Breast epithelium (tissue), 4 donors: Measurements from ENCODE around the gene TMEM45B. TPM values are rescaled to one million over a fixed set of nuclear protein-coding genes. Genes with fewer than 3 reads are reported as not detected.
"Not testable (repeated sequence)": the region's sequence is repeated elsewhere in the genome, so short reads cannot be mapped to it uniquely, and the experiment has no call there.

ENCODE experiments used
- DNase-seq, 2 donors: peaks; one replicate each; pipeline ENCODE4 v3.0.0-alpha.2; 2019; ENCODE audit warnings: low spot score in 2 of 2
- H3K27ac ChIP-seq, 2 donors: fragments of 200-600 bp; sonication (generic) in 1 of 2; one replicate each; pipeline ENCODE4 v1.5.1; 2016 to 2019; ENCODE audit warnings: mild to moderate bottlenecking in 1 of 2
- H3K27me3 ChIP-seq, 2 donors: fragments of 200-600 bp; sonication (generic) in 1 of 2; one replicate each; pipeline versions ENCODE4 v1.5.1 to v1.6.0; 2017 to 2019; ENCODE audit warnings: control low read depth in 1 of 2, mild to moderate bottlenecking in 1 of 2
- H3K36me3 ChIP-seq: fragments of 200-600 bp; one replicate; pipeline ENCODE4 v1.5.1; 2019
- H3K4me1 ChIP-seq, 2 donors: fragments of 200-600 bp; sonication (generic); one replicate each; pipeline ENCODE4 v1.5.1; 2016 to 2019; ENCODE audit warnings: control low read depth in 1 of 2
- H3K4me3 ChIP-seq, 3 donors: fragments of 200-600 bp; sonication (generic); 1 replicate in 2 of 3; 2 replicates in 1 of 3; pipeline ENCODE4 v1.5.1; 2016 to 2019; ENCODE audit warnings: mild to moderate bottlenecking in 3 of 3, moderate library complexity in 2 of 3
- H3K9me3 ChIP-seq, 2 donors: fragments of 200-600 bp; sonication (generic) in 1 of 2; one replicate each; pipeline ENCODE4 v1.5.1; 2016 to 2019; ENCODE audit warnings: control low read depth in 1 of 2
- CTCF ChIP-seq, 3 donors: fragments of 450-650 bp; IDR thresholded peaks; one replicate each; pipeline ENCODE4 v1.5.1; 2016 to 2017; ENCODE audit warnings: antibody characterized with exemption in 3 of 3, mild to moderate bottlenecking in 3 of 3, moderate library complexity in 3 of 3
- POLR2A ChIP-seq: fragments of 450-650 bp; IDR thresholded peaks from one replicate; pipeline ENCODE4 v1.6.1; 2016; ENCODE audit warnings: antibody characterized with exemption, mild to moderate bottlenecking, moderate library complexity
- POLR2AphosphoS5 ChIP-seq, 3 donors: sonication (generic); formaldehyde crosslinking; IDR thresholded peaks; one replicate each; pipeline ENCODE4 v1.6.1; 2017; ENCODE audit warnings: antibody characterized with exemption in 3 of 3
- intact Hi-C: fragments of 100-400 bp; cut with DNase I; formaldehyde crosslinking; loops from one replicate; pipeline ENCODE4 v1.15.1; 2023; ENCODE audit warnings: low total_unique reads
- total RNA-seq, 3 donors: library from RNA; depleted of rRNA; stranded (reverse); fragments of >200 nt; gene quantifications; one replicate each; pipeline ENCODE4 v1.1.0, GENCODE V29; 2016

TMEM45B gene
- total RNA-seq, 3 donors from 2014 or later, result 7.3 to 11.8 TPM; not detected in 1

- Histone ChIP-seq H3K4me1 (peaks cover 0 to 5% of the 10 kb centered on the region in 2 donors), H3K27me3 (no peaks in the 10 kb centered on the region), H3K9me3 (no peaks in the 10 kb centered on the region), H3K4me3 (no peak overlapping the region), H3K27ac (peak overlapping the region; percentile 77 to 94), H3K36me3 (no peaks in the 10 kb centered on the region)
- TF ChIP-seq CTCF (IDR thresholded peaks at IDR 0.05) (no peak), POLR2AphosphoS5 (IDR thresholded peaks at IDR 0.05) (peak in 2 of 3 donors; percentile 25 to 84)
- intact Hi-C loops, result no loop called here
- peak; percentile 92 to 96 for DNase-seq
Observed at GRCh38 chr11:129861702-129862522, 46.3 kb downstream of the TMEM45B start.

GRCh38 chr11:129864811-129865210, 49.2 kb downstream of the TMEM45B start:
- peak; percentile 63 to 66 for DNase-seq
- Histone ChIP-seq H3K4me1 (peaks cover 0 to 5% of the 10 kb centered on the region in 2 donors), H3K36me3 (peaks cover 7% of the 10 kb centered on the region), H3K4me3 (no peak overlapping the region), H3K27me3 (no peaks in the 10 kb centered on the region), H3K9me3 (no peaks in the 10 kb centered on the region), H3K27ac (peak overlapping the region; percentile 51 to 68)
- TF ChIP-seq POLR2AphosphoS5 (IDR thresholded peaks at IDR 0.05), result peak in 1 of 3 donors; percentile 17
- no peak for TF ChIP-seq POLR2A
- intact Hi-C loops, result no loop called here

- H3K27ac ChIP-seq, result peak overlapping the region in 1 of 2 donors; percentile 68
- H3K36me3 ChIP-seq, result peaks cover 11% of the 10 kb centered on the region
- intact Hi-C loops, result no loop called here
- DNase-seq, result no peak
- no peak for TF ChIP-seq POLR2AphosphoS5 (IDR thresholded peaks at IDR 0.05)
- TF ChIP-seq CTCF (IDR thresholded peaks at IDR 0.05), result no peak
- no peak for TF ChIP-seq POLR2A
- H3K4me1 ChIP-seq, result peaks cover 0 to 5% of the 10 kb centered on the region in 2 donors
- no peak overlapping the region for H3K4me3 ChIP-seq
- no peaks in the 10 kb centered on the region for H3K9me3 ChIP-seq
- no peaks in the 10 kb centered on the region for H3K27me3 ChIP-seq
Observed at GRCh38 chr11:129865701-129866100, 50.1 kb downstream of the TMEM45B start.

GRCh38 chr11:129866311-129866710, 50.7 kb downstream of the TMEM45B start:
- Histone ChIP-seq H3K4me1 (peaks cover 0 to 5% of the 10 kb centered on the region in 2 donors), H3K36me3 (peaks cover 11% of the 10 kb centered on the region), H3K9me3 (no peaks in the 10 kb centered on the region), H3K4me3 (no peak overlapping the region), H3K27me3 (no peaks in the 10 kb centered on the region), H3K27ac (peak overlapping the region in 1 of 2 donors; percentile 68)
- TF ChIP-seq CTCF (IDR thresholded peaks at IDR 0.05) (no peak), POLR2AphosphoS5 (IDR thresholded peaks at IDR 0.05) (no peak), POLR2A (no peak)
- no peak for DNase-seq
- intact Hi-C loops, result no loop called here

- H3K4me3 ChIP-seq, intact Hi-C loops, H3K9me3 ChIP-seq, H3K27me3 ChIP-seq, DNase-seq, H3K27ac ChIP-seq, H3K4me1 ChIP-seq: not testable (repeated sequence)
- peaks cover 18% of the 10 kb centered on the region for H3K36me3 ChIP-seq
Observed at GRCh38 chr11:129868626-129869025, 53.0 kb downstream of the TMEM45B start.

GRCh38 chr11:129871914-129872313, 56.3 kb downstream of the TMEM45B start:
- H3K27ac ChIP-seq, result no peak overlapping the region
- H3K27me3 ChIP-seq, result no peaks in the 10 kb centered on the region
- TF ChIP-seq CTCF (IDR thresholded peaks at IDR 0.05) (no peak), POLR2AphosphoS5 (IDR thresholded peaks at IDR 0.05) (no peak), POLR2A (no peak)
- DNase-seq, result no peak
- H3K36me3 ChIP-seq, result peaks cover 35% of the 10 kb centered on the region
- no peaks in the 10 kb centered on the region for H3K4me1 ChIP-seq
- H3K4me3 ChIP-seq, result no peak overlapping the region
- H3K9me3 ChIP-seq, result no peaks in the 10 kb centered on the region
- intact Hi-C loops, result no loop called here
